ENCODE measurements around the gene HPSE2.

HPSE2 gene

GRCh38 chr10:98415731-98416119 lies 819.9 kb downstream of the HPSE2 start:
- H3K27me3 Mint-ChIP-seq, result no peaks in the 10 kb centered on the region
- peaks cover 35% of the 10 kb centered on the region for H3K4me1 Mint-ChIP-seq
- H3K36me3 Mint-ChIP-seq, result peaks cover 3% of the 10 kb centered on the region
- peak overlapping the region; percentile 79 for H3K27ac Mint-ChIP-seq
- no peaks in the 10 kb centered on the region for H3K9me3 Mint-ChIP-seq
- peak overlapping the region; percentile 89 for H3K4me3 Mint-ChIP-seq

- H3K4me1 Mint-ChIP-seq, result peaks cover 35% of the 10 kb centered on the region
- H3K27ac Mint-ChIP-seq, result peak within 1 kb of the TSS; percentile 79
- H3K9me3 Mint-ChIP-seq, result no peaks in the 10 kb centered on the region
- H3K36me3 Mint-ChIP-seq, result peaks cover 3% of the 10 kb centered on the region
- H3K4me3 Mint-ChIP-seq, result peak within 1 kb of the TSS; percentile 89
- no peaks in the 10 kb centered on the region for H3K27me3 Mint-ChIP-seq
Observed at GRCh38 chr10:98414932-98415730, 820.5 kb downstream of the HPSE2 start, which contains the start of gene PYROXD2. Gene PYROXD2 (minus strand): TSS chr10:98415182. CDS start chr10:98415135, 47 bp downstream.

GRCh38 chr10:98414578-98414931 lies 821.1 kb downstream of the HPSE2 start:
- H3K27ac Mint-ChIP-seq, result peak overlapping the region; percentile 70
- H3K9me3 Mint-ChIP-seq, result no peaks in the 10 kb centered on the region
- H3K27me3 Mint-ChIP-seq, result no peaks in the 10 kb centered on the region
- no peaks in the 10 kb centered on the region for H3K36me3 Mint-ChIP-seq
- H3K4me1 Mint-ChIP-seq, result peaks cover 35% of the 10 kb centered on the region
- H3K4me3 Mint-ChIP-seq, result peak overlapping the region; percentile 89

GRCh38 chr10:98411768-98412167 lies 823.9 kb downstream of the HPSE2 start:
- H3K9me3 Mint-ChIP-seq, result no peaks in the 10 kb centered on the region
- no peaks in the 10 kb centered on the region for H3K36me3 Mint-ChIP-seq
- no peak overlapping the region for H3K27ac Mint-ChIP-seq
- H3K4me3 Mint-ChIP-seq, result no peak overlapping the region
- H3K4me1 Mint-ChIP-seq, result peaks cover 35% of the 10 kb centered on the region
- H3K27me3 Mint-ChIP-seq, result no peaks in the 10 kb centered on the region

- Mint-ChIP-seq H3K36me3 (no peaks in the 10 kb centered on the region), H3K27ac (no peak overlapping the region), H3K27me3 (no peaks in the 10 kb centered on the region), H3K9me3 (no peaks in the 10 kb centered on the region), H3K4me1 (peaks cover 35% of the 10 kb centered on the region), H3K4me3 (no peak overlapping the region)
Observed at GRCh38 chr10:98411166-98411565, 824.5 kb downstream of the HPSE2 start.

- Mint-ChIP-seq H3K4me3 (no peak overlapping the region), H3K36me3 (no peaks in the 10 kb centered on the region), H3K9me3 (no peaks in the 10 kb centered on the region), H3K4me1 (peaks cover 35% of the 10 kb centered on the region), H3K27ac (no peak overlapping the region), H3K27me3 (no peaks in the 10 kb centered on the region)
Observed at GRCh38 chr10:98410759-98411158, 824.9 kb downstream of the HPSE2 start.

- Mint-ChIP-seq H3K36me3 (no peaks in the 10 kb centered on the region), H3K27ac (no peak overlapping the region), H3K27me3 (no peaks in the 10 kb centered on the region), H3K4me1 (peaks cover 32% of the 10 kb centered on the region), H3K4me3 (no peak overlapping the region), H3K9me3 (no peaks in the 10 kb centered on the region)
Observed at GRCh38 chr10:98410135-98410743, 825.4 kb downstream of the HPSE2 start.

- Mint-ChIP-seq H3K27me3 (no peaks in the 10 kb centered on the region), H3K27ac (no peak overlapping the region), H3K4me1 (peaks cover 17% of the 10 kb centered on the region), H3K9me3 (no peaks in the 10 kb centered on the region), H3K36me3 (no peaks in the 10 kb centered on the region), H3K4me3 (no peak overlapping the region)
Observed at GRCh38 chr10:98408799-98409198, 826.9 kb downstream of the HPSE2 start.

GRCh38 chr10:98407744-98408241 lies 827.9 kb downstream of the HPSE2 start:
- Mint-ChIP-seq H3K27ac (no peak overlapping the region), H3K36me3 (peaks cover 6% of the 10 kb centered on the region), H3K27me3 (no peaks in the 10 kb centered on the region), H3K4me3 (no peak overlapping the region), H3K4me1 (peaks cover 10% of the 10 kb centered on the region), H3K9me3 (no peaks in the 10 kb centered on the region)

Measured in activated naive CD4-positive, alpha-beta T cell treated with anti-CD3 and anti-CD28 coated beads, Interleukin-2, amount 50 U/mL, for 24 hours (primary cell).